Caki2 (cell line): ENCODE results near the gene MBLAC2. TPM values are rescaled to one million over a fixed set of nuclear protein-coding genes. Genes with fewer than 3 reads are reported as not detected.

Source experiments
- DNase-seq: peaks from one replicate; pipeline ENCODE4 v3.0.0-alpha.2; 2015; ENCODE audit warnings: low read depth
- in situ Hi-C: cut with HindIII; loops from 2 replicates; pipeline ENCODE4 v1.10.0; 2016; ENCODE audit warnings: low sequenced_read_pairs, low pct_unique_long_range_greater_than_20kb, mixed read lengths
- total RNA-seq: library from RNA; depleted of rRNA; stranded (reverse); fragments of >200 nt; shearing (Covaris generic); gene quantifications from 2 replicates; pipeline ENCODE4 v1.2.3, GENCODE V29; 2014; ENCODE audit warnings: low replicate concordance

The MBLAC2 gene
- total RNA-seq, 1 experiment from 2014 or later = 2.1 TPM

GRCh38 chr5:90475436-90475980 is 937 bp upstream of the MBLAC2 start:
- DNase-seq = no peak
- in situ Hi-C loops = no loop called here

DNA sequence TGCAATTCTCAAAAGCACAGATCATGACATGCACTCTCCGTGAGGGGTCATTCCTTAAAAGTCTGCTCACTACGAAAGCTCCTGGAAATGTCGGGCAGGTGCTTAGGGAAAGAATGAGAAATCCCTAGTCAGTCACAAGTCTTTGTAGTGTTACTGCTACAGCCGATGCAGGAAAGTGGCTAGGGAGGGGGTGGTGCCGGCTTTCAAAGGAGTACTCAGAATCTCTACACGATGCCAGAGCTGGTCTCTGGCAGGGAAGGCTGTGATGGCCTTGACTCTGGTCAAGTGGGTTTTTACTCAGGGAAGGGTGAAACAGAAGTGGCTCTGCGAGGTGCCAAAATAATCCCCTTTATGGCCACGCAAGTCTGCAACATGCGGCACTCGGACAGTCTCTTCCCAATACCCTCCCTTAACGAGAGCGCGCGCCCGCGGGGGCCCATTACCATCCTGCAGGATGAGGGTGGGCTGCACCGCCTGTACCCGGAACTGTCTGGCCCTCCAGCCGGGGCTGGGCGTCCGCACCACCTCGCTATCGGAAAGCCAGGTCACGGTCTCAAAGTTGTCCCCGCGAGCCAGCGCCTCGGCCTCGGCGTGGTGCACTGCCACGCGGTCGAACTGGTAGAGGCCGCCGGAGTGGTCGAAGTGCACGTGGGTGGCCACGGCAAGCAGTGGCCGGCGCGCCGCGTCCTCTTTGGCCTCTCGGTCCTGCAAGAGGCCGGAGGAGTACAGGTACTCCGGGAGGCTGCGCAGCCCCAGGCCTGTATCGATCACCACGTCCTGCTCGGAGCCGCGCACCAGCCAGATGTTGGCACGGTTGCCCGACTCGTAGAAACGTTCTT is 956 bp downstream of the MBLAC2 start:
- in situ Hi-C loops = no loop called here

GRCh38 chr5:90472783-90473395 is 1.7 kb downstream of the MBLAC2 start:
- in situ Hi-C loops = no loop called here

More for the DNA sequence above, 956 bp downstream of the MBLAC2 start:
- DNase-seq = peak; percentile 35

DNA sequence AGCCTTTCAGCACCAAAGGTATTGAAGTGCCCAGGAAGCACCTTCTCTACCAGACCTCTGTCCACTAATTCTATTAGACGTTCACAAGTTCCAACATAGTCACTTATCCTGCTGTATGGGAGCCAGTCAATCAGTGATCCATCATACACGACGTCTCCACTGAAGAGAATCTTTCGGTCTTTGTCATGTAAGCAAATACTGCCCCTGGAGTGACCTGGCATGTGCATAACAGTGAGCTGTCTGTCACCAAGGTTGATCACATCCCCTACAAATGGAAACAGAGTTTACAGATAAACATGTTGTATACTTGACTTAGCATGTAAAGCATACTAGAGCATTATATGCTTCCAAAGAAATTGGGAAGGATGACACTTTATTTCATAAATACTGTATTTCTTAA is 13.3 kb downstream of the MBLAC2 start:
- DNase-seq = no peak
- in situ Hi-C loops = no loop called here

More at GRCh38 chr5:90472783-90473395, 1.7 kb downstream of the MBLAC2 start:
- DNase-seq = no peak

DNA sequence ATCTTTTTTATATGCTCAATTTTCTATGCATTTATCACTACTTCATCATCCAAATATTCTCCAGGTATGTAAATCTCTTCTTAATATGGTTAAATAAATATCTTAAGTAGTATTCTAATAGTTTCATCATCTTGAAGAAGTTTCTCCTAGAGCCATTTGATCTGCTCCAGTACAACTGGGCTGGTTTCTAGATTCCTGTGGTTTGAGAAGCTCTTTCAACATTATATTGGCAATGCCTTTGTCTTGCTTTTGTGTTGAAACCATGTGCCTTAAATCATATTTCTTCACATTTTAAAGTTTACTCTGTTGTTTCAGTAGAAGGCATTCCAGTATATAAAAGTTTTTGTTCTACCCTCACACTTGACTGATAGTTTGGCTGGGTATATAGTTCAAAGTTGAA is 27.6 kb downstream of the MBLAC2 start:
- in situ Hi-C loops = no loop called here
- no peak for DNase-seq

GRCh38 chr5:90440644-90441043 is 33.9 kb downstream of the MBLAC2 start:
- DNase-seq = no peak
- in situ Hi-C loops = no loop called here

- in situ Hi-C loops = no loop called here
- no peak for DNase-seq
Measured at GRCh38 chr5:90438100-90438499, 36.5 kb downstream of the MBLAC2 start.

DNA sequence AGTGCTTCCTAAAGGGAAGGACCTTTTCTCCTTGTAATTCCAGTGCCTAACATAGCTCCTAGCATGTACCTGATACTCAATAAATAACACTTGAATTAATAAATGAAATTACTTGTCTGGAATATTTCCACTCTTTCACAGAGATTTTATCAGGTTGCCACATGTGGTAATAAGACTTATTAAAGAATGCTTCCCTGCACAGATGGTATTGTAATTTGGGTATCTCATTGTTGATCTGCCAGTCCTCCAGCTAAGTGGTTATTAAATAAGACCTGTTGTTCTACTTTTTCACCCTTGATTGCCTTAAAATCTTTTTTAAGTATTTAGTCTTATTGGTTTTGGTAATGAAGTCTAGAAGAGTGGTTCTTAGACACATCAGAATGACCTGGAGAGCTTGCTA is 36.9 kb downstream of the MBLAC2 start:
- in situ Hi-C loops = no loop called here
- no peak for DNase-seq

- no peak for DNase-seq
- in situ Hi-C loops = no loop called here
Measured at GRCh38 chr5:90434116-90434714, 40.4 kb downstream of the MBLAC2 start.

GRCh38 chr5:90424245-90424644 is 50.3 kb downstream of the MBLAC2 start:
- DNase-seq = no peak
- in situ Hi-C loops = no loop called here

GRCh38 chr5:90421136-90421535 is 53.4 kb downstream of the MBLAC2 start:
- in situ Hi-C loops = no loop called here
- no peak for DNase-seq

GRCh38 chr5:90418214-90418613 is 56.4 kb downstream of the MBLAC2 start:
- in situ Hi-C loops = no loop called here

GRCh38 chr5:90410178-90410762 is 64.3 kb downstream of the MBLAC2 start:
- in situ Hi-C loops = no loop called here
- no peak for DNase-seq

More at GRCh38 chr5:90418214-90418613, 56.4 kb downstream of the MBLAC2 start:
- DNase-seq = no peak

DNA sequence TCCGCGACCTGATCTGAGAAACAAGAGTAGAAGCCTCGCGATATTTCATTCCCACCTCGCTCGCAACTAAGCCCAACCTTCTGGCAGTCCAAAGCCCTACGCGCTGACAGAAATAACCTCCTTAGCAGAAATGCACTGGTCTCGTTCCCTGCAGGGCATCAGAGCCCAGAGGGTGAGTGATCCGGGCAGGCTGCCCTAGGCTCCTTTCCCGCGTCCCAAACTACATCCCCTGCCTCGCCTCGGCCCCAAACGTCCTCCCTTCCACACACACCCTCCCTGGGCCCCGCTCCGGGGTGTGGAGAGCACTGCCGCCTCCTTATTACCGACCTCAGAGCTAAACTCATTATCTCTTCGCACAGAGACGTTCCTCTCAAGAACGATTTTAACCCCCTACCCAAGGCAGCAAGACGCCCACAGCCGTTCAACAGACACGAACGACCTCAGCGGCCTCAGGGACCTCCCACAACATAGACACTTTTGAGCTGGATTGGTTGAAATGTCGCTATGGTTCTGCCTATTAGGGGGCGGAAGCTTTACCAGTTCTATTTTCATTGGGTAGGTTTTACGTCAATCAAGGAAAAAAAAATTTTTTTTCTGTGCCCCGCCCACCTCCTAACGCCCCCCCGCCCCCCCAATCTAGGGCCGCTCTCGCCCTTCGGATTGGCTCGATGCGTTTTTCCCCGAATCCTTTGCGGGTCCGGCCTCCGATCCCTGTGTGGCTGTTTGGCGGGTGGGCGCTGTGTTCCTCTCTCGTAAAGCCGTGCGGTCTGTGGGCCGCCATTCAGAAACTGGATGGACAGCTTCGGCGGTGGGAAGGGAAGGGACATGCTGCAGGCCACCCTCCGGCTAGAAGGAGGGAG is 65.0 kb downstream of the MBLAC2 start, which contains the start of gene CETN3:
Gene CETN3, minus strand, starts transcription at position 439 of the 860 bp plus-strand sequence. Its CDS starts 95 bp downstream, at position 344.
- in situ Hi-C loops = no loop called here
- DNase-seq = peak; percentile 87

GRCh38 chr5:90408571-90409317 is 65.8 kb downstream of the MBLAC2 start:
- in situ Hi-C loops = no loop called here
- DNase-seq = no peak
